GM23248 (cell line): ENCODE data around the gene FSIP1.

Experiments used
- EZH2 ChIP-seq: fragments of 200-600 bp; sonication (generic); IDR thresholded peaks from 2 replicates; pipeline ENCODE4 v1.6.1; 2018; ENCODE audit warnings: antibody characterized with exemption, mild to moderate bottlenecking; ENCODE audit not compliant: insufficient read depth, poor library complexity, severe bottlenecking
- EZH2phosphoT487 ChIP-seq: fragments of 200-600 bp; sonication (generic); IDR thresholded peaks from 2 replicates; pipeline ENCODE4 v1.6.1; 2018; ENCODE audit warnings: antibody characterized with exemption, moderate library complexity, mild to moderate bottlenecking, low read depth; ENCODE audit not compliant: insufficient read depth

DNA sequence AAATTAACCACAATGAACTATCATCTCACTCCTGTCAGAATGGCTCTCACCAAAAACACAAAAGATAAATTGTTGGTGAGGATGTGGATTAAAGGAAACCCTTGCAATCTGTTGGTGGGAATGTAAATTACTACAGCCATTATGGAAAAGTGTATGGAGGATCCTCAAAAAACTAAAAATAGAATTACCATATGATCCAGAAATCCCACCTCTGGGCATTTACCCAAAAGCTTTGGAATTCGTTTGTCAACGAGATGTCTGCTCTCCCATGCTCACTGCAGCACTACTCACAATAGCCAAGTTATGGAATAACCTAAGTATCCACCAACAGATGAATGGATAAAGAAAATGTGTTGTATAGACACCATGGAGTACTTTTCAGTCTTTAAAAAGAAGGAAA is 21.6 kb downstream of the FSIP1 start:
- TF ChIP-seq EZH2 (no peak), EZH2phosphoT487 (no peak)
